ENCODE results near the gene TFDP1.

Gene TFDP1

GRCh38 chr13:113573065-113573464 is 11.5 kb upstream of the TFDP1 start:
- DNase-seq: no peak

DNA sequence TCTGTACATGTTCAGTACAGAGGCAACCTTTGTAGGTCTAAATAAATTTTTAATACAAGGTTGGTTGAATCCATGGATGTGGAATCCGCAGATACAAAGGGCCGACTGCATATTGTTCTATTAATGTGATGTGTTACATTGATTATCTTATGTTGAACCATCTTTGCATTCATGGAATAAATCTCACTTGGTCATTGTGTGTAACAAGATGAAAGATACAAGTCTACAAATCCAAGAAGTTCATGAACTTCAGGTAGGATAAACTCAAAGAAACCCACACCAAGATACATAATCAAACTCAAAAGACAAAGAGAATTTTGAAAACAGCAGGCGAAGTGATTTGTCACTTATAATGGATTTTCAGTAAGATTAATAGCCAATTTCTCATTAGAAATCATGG is 8.0 kb upstream of the TFDP1 start:
- no peak for DNase-seq

DNA sequence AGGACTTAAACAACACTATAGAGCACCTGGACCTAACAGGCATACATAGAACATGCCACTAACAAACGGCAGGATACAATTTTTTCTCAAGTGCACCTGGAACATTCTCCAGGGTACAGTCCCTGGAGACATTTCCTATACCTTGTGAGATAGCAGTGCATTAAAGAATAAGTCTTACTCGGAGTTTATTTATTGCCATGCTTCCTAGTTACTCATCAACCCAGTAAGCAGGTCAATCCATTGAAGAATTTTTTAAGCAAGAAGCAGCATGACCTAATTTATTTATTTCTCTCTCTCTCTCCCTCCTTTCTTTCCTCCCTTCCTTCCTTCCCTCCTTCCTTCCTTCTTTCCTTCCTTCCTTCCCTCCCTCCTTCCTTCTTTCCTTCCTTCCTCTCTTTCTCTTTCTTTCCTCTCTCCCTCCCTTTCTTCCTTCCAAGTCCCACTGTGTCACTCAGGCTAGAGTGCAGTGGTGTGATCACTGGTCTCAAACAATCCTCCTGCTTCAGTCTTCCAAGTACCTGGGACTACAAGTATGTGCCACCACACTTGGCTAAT is 6.6 kb upstream of the TFDP1 start:
- DNase-seq: no peak

DNA sequence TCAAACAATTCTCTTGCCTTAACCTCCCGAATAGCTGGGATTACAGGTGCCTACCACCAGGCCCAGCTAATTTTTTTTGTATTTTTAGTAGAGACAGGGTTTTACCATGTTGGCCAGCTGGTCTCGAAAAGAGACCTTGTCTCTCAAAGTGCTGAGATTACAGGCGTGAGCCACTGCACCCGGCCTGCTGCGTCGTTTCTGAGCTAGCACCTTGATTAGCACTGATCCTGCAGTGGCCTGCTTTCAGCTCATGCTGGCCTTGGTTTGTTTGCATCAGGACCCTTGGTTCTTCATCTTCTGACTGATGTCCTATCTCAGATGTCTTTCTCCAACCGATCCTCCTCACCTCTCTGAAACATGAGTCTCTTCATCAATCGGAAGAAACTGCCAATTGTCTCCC is 4.9 kb upstream of the TFDP1 start:
- DNase-seq: no peak

DNA sequence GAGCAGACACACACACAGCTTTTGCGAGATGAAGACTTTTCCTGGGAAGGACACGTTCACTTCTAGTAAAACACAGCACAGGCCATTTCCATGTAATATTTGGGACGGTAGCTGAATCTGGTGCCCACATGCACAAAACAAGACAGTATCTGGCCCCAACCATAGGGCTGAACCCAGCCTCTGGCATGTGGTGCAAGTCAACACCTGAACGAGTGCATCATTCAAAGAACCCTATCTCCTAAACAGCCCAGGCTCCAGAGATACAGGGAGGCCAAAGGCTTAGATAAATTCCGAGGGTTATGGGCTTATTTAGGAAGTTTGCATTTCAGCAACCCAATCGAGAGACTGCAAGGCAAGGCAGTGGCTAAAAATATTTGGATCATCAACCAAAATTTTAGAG is 2.7 kb upstream of the TFDP1 start:
- no peak for DNase-seq

DNA sequence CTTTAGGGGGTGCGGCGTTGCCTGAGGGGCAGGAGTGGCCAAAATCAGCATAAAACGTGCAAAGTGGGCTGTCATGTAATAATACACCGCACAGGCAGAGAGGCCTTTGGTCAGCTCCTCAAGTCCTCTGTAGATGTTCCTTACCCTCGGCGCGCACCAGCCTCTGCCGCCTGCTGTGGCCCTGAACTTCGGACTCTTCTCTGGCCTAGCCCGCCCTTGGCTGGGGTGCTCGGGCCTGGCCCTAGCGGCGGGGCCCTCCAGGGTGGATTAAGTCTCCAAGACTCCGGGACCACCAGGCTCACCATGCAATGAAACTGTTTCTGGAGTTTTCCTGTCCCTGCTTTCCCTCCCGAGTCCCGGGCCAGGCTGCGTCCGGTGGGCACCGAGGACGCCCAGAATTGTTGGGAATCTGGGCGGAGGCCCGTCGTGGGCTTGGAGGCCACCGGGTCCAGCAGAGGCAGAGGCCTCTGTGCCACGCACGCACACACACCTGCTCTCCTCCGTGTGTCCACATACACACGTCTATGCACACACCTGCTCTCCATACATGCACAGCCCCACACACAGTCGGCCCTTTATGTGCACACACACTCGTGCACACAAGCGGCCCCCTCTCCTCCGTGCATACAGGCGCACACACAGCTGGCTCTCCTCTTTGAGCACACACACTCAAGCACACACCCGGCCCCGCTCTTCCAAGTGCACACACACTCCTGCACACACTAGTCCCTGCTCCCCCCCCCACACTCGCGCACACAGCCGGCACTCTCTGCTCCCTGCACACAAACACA is 1.5 kb upstream of the TFDP1 start:
- DNase-seq: no peak

- peak; percentile 19 to 57 (median 35) for DNase-seq
These were observed 518 bp downstream of the TFDP1 start for GRCh38 chr13:113584870-113585671.

GRCh38 chr13:113585896-113586295 is 1.3 kb downstream of the TFDP1 start:
- DNase-seq: no peak

GRCh38 chr13:113586661-113587479 is 2.3 kb downstream of the TFDP1 start:
- DNase-seq: no peak

GRCh38 chr13:113588394-113589111 is 4.0 kb downstream of the TFDP1 start:
- DNase-seq: no peak

GRCh38 chr13:113589251-113589960 is 4.9 kb downstream of the TFDP1 start:
- DNase-seq: no peak

GRCh38 chr13:113589961-113590339 is 5.4 kb downstream of the TFDP1 start:
- DNase-seq: no peak

GRCh38 chr13:113591750-113592149 is 7.2 kb downstream of the TFDP1 start:
- no peak for DNase-seq

- peak in 1 of 4 experiments; percentile 14 for DNase-seq
These were observed 8.0 kb downstream of the TFDP1 start for GRCh38 chr13:113592571-113592970.

DNA sequence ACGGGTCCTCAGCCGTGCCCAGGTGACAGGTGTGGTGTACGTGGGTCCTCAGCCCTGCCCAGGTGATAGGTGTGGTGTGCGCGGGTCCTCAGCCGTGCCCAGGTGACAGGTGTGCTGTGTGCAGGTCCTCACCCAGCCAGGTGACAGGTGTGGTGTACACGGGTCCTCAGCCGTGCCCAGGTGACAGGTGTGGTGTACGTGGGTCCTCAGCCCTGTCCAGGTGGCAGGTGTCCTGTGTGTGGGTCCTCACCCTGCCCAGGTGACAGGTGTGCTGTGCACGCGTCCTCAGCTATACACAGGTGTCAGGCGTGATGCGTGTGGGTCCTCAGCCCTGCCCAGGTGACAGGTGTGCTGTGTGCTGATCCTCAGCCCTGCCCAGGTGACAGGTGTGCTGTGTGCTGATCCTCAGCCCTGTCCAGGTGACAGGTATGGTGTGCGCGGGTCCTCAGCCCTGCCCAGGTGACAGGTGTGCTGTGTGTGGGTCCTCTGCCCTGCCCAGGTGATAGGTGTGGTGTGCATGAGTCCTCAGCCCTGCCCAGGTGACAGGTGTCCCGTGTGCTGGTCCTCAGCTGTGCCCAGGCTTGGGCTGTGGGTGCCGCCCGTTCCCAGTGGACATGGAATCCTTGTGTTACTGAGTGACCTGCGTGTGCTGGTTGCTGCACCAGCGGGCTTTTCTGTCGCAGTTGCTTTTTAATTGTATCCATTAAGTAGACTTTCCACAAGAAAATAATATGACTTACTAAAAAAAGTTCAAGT is 9.7 kb downstream of the TFDP1 start:
- peak in 1 of 4 experiments; percentile 17 for DNase-seq

- DNase-seq: no peak
These were observed 10.6 kb downstream of the TFDP1 start for GRCh38 chr13:113595131-113595530.

- no peak for DNase-seq
These were observed 12.0 kb downstream of the TFDP1 start for GRCh38 chr13:113596321-113597200.

- DNase-seq: no peak
These were observed 13.0 kb downstream of the TFDP1 start for GRCh38 chr13:113597391-113598080.

GRCh38 chr13:113598081-113598410 is 13.5 kb downstream of the TFDP1 start:
- DNase-seq: no peak
